ENCODE data around the gene WDR35.
A peak's percentile ranks its signal among the peaks of the same experiment; 100 is the strongest.
"Not testable (repeated sequence)": the region's sequence is repeated elsewhere in the genome, so short reads cannot be mapped to it uniquely, and the experiment has no call there.

The WDR35 gene

GRCh38 chr2:19933351-19933981 lies 56.4 kb downstream of the WDR35 start:
- DNase-seq, result no peak

GRCh38 chr2:19932928-19933327 lies 57.0 kb downstream of the WDR35 start:
- no peak for DNase-seq

- DNase-seq, result no peak
Observed at GRCh38 chr2:19929226-19929625, 60.7 kb downstream of the WDR35 start.

- not testable (repeated sequence) for DNase-seq
Observed at GRCh38 chr2:19927816-19928215, 62.1 kb downstream of the WDR35 start.

GRCh38 chr2:19924526-19924925 lies 65.4 kb downstream of the WDR35 start:
- DNase-seq, result not testable (repeated sequence)

- DNase-seq, result not testable (repeated sequence)
Observed at GRCh38 chr2:19922188-19922587, 67.7 kb downstream of the WDR35 start.

GRCh38 chr2:19916385-19916950 lies 73.4 kb downstream of the WDR35 start:
- DNase-seq, result no peak

- DNase-seq, result no peak
Observed at GRCh38 chr2:19914266-19914975, 75.5 kb downstream of the WDR35 start.

- DNase-seq, result no peak
Observed at GRCh38 chr2:19911808-19912509, 77.9 kb downstream of the WDR35 start.

- DNase-seq, result no peak
Observed at GRCh38 chr2:19902216-19902740, 87.6 kb downstream of the WDR35 start.

GRCh38 chr2:19901442-19902215 lies 88.3 kb downstream of the WDR35 start, which contains the start of gene TTC32:
Gene TTC32, minus strand, starts transcription at chr2:19901983. Its CDS starts 129 bp downstream, at chr2:19901854.
- peak; percentile 93 for DNase-seq

- no peak for DNase-seq
Observed at GRCh38 chr2:19900931-19901441, 88.9 kb downstream of the WDR35 start.

- DNase-seq, result peak; percentile 28
Observed at GRCh38 chr2:19899985-19900930, 89.6 kb downstream of the WDR35 start.

- DNase-seq, result no peak
Observed at GRCh38 chr2:19898592-19899329, 91.1 kb downstream of the WDR35 start.

GRCh38 chr2:19897623-19898245 lies 92.2 kb downstream of the WDR35 start:
- DNase-seq, result no peak

- no peak for DNase-seq
Observed at GRCh38 chr2:19895535-19895934, 94.4 kb downstream of the WDR35 start.

- no peak for DNase-seq
Observed at GRCh38 chr2:19894134-19894792, 95.6 kb downstream of the WDR35 start.

GRCh38 chr2:19893520-19894133 lies 96.3 kb downstream of the WDR35 start:
- DNase-seq, result no peak

GRCh38 chr2:19891971-19892370 lies 97.9 kb downstream of the WDR35 start:
- DNase-seq, result not testable (repeated sequence)
